PC-9 (cell line): Measurements from ENCODE around the gene CYTH3.
"Not testable (repeated sequence)": the region's sequence is repeated elsewhere in the genome, so short reads cannot be mapped to it uniquely, and the experiment has no call there.

Experiments
- EZH2 ChIP-seq: fragments of 200-600 bp; sonication (generic); IDR thresholded peaks from 2 replicates; pipeline ENCODE4 v1.8.0; 2017; ENCODE audit warnings: antibody characterized with exemption, low read depth
- TF ChIP-seq, protein P1 (sequence below): fragments of 200-600 bp; sonication (generic); conservative IDR thresholded peaks from 2 replicates; pipeline ENCODE4 v1.6.1; 2017; ENCODE audit warnings: mixed run types, antibody characterized with exemption, mild to moderate bottlenecking, moderate library complexity

DNA sequence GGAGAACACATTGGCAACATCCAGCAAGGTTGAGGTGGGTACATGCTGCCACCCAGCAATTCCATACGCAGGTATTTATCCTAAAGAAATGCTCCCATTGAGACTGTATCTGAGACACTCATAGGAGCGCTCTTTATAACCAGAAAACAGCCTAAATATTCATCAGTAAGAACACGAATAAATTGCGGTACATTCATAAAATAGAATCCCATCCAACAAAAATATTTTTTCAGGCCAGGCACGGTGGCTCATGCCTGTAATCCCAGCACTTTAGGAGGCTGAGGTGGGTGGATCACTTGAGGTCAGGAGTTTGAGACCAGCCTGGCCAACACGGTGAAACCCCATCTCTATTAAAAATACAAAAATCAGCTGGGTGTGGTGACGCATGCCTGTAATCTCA, 81.9 kb downstream of the CYTH3 start:
- TF ChIP-seq, protein P1, sequence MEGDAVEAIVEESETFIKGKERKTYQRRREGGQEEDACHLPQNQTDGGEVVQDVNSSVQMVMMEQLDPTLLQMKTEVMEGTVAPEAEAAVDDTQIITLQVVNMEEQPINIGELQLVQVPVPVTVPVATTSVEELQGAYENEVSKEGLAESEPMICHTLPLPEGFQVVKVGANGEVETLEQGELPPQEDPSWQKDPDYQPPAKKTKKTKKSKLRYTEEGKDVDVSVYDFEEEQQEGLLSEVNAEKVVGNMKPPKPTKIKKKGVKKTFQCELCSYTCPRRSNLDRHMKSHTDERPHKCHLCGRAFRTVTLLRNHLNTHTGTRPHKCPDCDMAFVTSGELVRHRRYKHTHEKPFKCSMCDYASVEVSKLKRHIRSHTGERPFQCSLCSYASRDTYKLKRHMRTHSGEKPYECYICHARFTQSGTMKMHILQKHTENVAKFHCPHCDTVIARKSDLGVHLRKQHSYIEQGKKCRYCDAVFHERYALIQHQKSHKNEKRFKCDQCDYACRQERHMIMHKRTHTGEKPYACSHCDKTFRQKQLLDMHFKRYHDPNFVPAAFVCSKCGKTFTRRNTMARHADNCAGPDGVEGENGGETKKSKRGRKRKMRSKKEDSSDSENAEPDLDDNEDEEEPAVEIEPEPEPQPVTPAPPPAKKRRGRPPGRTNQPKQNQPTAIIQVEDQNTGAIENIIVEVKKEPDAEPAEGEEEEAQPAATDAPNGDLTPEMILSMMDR, result not testable (repeated sequence)
- not testable (repeated sequence) for TF ChIP-seq EZH2
